A673 (cell line): ENCODE results near the gene USP25. TPM values are rescaled to one million over a fixed set of nuclear protein-coding genes. Genes with fewer than 3 reads are reported as not detected.

Experiments
- BruUV-seq: library from RNA; stranded (reverse); fragments of 400-500 nt; replicated peaks from 2 replicates; lab custom pipeline; 2021; lab: Mats Ljungman, UMichigan
- CTCF ChIA-PET: fragments of 300-600 bp; sonication (Branson Sonifier 250); formaldehyde crosslinking; loops from one replicate; lab custom pipeline; 2022; ENCODE audit warnings: antibody characterized with exemption; lab: Charles Lee
- POLR2A ChIA-PET: fragments of 300-600 bp; sonication (Branson Sonifier 250); formaldehyde crosslinking; loops from one replicate; lab custom pipeline; 2022; ENCODE audit warnings: antibody characterized with exemption; ENCODE audit not compliant: low non-redundant PET; lab: Charles Lee
- DNase-seq: peaks from one replicate; pipeline ENCODE4 v3.0.0-alpha.2; 2015; ENCODE audit warnings: low spot score
- H3K27ac ChIP-seq: fragments of 200-600 bp; sonication (generic); 2 replicates; pipeline ENCODE4 v1.5.1; 2016; ENCODE audit warnings: mixed run types, low read depth, mild to moderate bottlenecking, mixed read lengths, antibody characterized with exemption, low read length; ENCODE audit not compliant: poor library complexity, severe bottlenecking
- H3K27me3 ChIP-seq: fragments of 200-600 bp; sonication (generic); replicated peaks from 2 replicates; pipeline ENCODE4 v1.6.1; 2017; ENCODE audit warnings: mixed run types, low read depth, mild to moderate bottlenecking, mixed read lengths, antibody characterized with exemption, low read length; ENCODE audit not compliant: insufficient read depth, poor library complexity
- H3K36me3 ChIP-seq: fragments of 200-600 bp; sonication (generic); 2 replicates; pipeline ENCODE4 v1.6.1; 2016; ENCODE audit warnings: mixed run types, mild to moderate bottlenecking, mixed read lengths, antibody characterized with exemption, low read length; ENCODE audit not compliant: insufficient read depth, poor library complexity, severe bottlenecking
- H3K4me1 ChIP-seq: fragments of 200-600 bp; sonication (generic); 2 replicates; pipeline ENCODE4 v1.6.1; 2017; ENCODE audit warnings: mixed run types, mild to moderate bottlenecking, mixed read lengths, antibody characterized with exemption, low read length; ENCODE audit not compliant: insufficient read depth, poor library complexity, severe bottlenecking
- H3K4me3 ChIP-seq: fragments of 200-600 bp; sonication (generic); 2 replicates; pipeline ENCODE4 v1.5.1; 2016; ENCODE audit warnings: low read depth, mixed run types, mild to moderate bottlenecking, mixed read lengths, low read length; ENCODE audit not compliant: poor library complexity, severe bottlenecking
- H3K9me3 ChIP-seq: fragments of 200-600 bp; sonication (generic); 2 replicates; pipeline ENCODE4 v1.6.1; 2016; ENCODE audit warnings: mixed run types, low read depth, mild to moderate bottlenecking, mixed read lengths, antibody characterized with exemption, low read length; ENCODE audit not compliant: poor library complexity, severe bottlenecking
- EZH2 ChIP-seq: fragments of 200-600 bp; sonication (generic); IDR thresholded peaks from 2 replicates; pipeline ENCODE4 v1.6.1; 2017; ENCODE audit warnings: borderline replicate concordance, low read depth, mild to moderate bottlenecking, mixed read lengths, antibody characterized with exemption, low read length; ENCODE audit not compliant: poor library complexity, severe bottlenecking
- intact Hi-C: fragments of 100-400 bp; cut with micrococcal nuclease; formaldehyde crosslinking; loops from one replicate; pipeline ENCODE4 v1.10.0; 2022; ENCODE audit not compliant: unreplicated experiment
- total RNA-seq: library from RNA; stranded (reverse); gene quantifications from 2 replicates; pipeline ENCODE4 v1.2.3, GENCODE V29; 2021
- TF ChIP-seq, protein P1 (sequence below): fragments of 300-800, 200-600 bp; sonication (generic); conservative IDR thresholded peaks from 2 replicates; pipeline ENCODE4 v1.5.1; 2017; ENCODE audit warnings: low read depth, mild to moderate bottlenecking, antibody characterized with exemption, low read length, moderate library complexity, mixed read lengths

The USP25 gene
- total RNA-seq, 1 experiment from 2014 or later, result 27.5 TPM

DNA sequence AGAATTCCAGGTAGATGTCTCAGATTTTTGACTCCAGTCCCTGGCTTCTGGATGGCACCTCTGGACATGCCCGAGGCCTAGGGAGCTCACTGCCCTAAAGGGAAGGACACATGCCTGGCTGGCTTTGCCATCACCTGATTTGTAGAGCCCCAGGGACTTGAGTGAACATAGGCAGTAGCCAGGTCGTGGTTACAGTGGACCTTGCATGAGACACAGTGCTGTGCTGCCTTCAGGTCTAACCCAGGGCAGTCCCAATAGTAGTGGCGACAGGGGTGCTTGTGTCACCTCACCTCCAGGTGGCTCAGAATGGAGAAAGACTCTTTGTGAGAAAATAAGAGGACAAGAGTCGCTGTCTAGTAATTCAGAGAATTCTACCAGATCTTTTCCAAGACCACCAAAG is 166.7 kb downstream of the USP25 start:
- no peak for DNase-seq
- intact Hi-C loops, result no loop called here
- H3K27ac ChIP-seq, result no peak overlapping the region
- CTCF ChIA-PET, result no interaction called here
- peaks cover under 1% of the 10 kb centered on the region for H3K9me3 ChIP-seq
- H3K4me3 ChIP-seq, result no peak overlapping the region
- POLR2A ChIA-PET, result no interaction called here
- no peak for TF ChIP-seq EZH2
- TF ChIP-seq, protein P1, sequence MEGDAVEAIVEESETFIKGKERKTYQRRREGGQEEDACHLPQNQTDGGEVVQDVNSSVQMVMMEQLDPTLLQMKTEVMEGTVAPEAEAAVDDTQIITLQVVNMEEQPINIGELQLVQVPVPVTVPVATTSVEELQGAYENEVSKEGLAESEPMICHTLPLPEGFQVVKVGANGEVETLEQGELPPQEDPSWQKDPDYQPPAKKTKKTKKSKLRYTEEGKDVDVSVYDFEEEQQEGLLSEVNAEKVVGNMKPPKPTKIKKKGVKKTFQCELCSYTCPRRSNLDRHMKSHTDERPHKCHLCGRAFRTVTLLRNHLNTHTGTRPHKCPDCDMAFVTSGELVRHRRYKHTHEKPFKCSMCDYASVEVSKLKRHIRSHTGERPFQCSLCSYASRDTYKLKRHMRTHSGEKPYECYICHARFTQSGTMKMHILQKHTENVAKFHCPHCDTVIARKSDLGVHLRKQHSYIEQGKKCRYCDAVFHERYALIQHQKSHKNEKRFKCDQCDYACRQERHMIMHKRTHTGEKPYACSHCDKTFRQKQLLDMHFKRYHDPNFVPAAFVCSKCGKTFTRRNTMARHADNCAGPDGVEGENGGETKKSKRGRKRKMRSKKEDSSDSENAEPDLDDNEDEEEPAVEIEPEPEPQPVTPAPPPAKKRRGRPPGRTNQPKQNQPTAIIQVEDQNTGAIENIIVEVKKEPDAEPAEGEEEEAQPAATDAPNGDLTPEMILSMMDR, result no peak
- no peaks in the 10 kb centered on the region for H3K4me1 ChIP-seq
- no TSS peak for BruUV-seq
- no peaks in the 10 kb centered on the region for H3K27me3 ChIP-seq
- H3K36me3 ChIP-seq, result no peaks in the 10 kb centered on the region

DNA sequence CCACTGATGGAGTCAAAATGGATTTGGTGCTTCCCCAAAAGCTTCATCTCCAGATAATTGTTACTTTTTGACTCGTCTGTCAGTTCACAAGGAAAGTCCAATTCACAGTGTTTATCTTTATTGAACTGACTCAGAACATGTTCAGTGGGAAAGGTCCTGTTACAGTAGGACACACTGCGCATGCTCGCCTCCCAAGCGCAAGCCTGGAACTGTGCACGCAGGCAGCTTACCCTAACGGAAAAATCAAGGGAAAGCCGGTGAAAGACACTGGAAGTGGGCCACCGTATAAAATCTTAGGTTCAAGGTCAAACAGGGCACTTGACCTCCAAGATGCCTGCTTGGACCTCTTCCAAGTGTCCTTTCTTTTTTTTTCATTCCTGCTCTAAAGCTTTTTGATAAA is 174.6 kb downstream of the USP25 start:
- no peak overlapping the region for H3K4me3 ChIP-seq
- no TSS peak for BruUV-seq
- no peak for DNase-seq
- ChIA-PET CTCF (no interaction called here), POLR2A (no interaction called here)
- intact Hi-C loops, result no loop called here
- H3K9me3 ChIP-seq, result peaks cover 11% of the 10 kb centered on the region
- no peaks in the 10 kb centered on the region for H3K36me3 ChIP-seq
- H3K27me3 ChIP-seq, result no peaks in the 10 kb centered on the region
- no peak overlapping the region for H3K27ac ChIP-seq
- no peaks in the 10 kb centered on the region for H3K4me1 ChIP-seq
- TF ChIP-seq, protein P1, result no peak
- no peak for TF ChIP-seq EZH2

DNA sequence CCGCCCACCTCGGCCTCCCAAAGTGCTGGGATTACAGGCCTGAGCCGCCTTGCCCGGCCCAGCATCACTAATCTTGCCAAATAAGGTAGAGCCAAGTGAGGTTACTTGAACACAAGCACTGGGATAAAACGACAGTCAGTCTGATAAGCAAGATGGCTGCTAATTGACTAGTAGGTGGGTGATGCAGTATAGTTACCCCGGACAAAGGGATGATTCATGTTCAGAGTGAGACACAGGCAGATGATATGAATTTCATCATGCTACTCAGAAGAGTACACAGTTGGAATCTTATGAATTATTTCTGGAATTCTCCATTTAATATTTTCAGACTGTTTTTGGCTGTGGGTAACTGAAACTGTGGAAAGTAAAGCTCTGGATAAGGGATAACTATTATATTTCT is 178.4 kb downstream of the USP25 start:
- BruUV-seq, result no TSS peak
- CTCF ChIA-PET, result no interaction called here
- H3K27me3 ChIP-seq, result no peaks in the 10 kb centered on the region
- DNase-seq, result no peak
- no peaks in the 10 kb centered on the region for H3K4me1 ChIP-seq
- TF ChIP-seq EZH2, result no peak
- TF ChIP-seq, protein P1, result no peak
- no peak overlapping the region for H3K4me3 ChIP-seq
- POLR2A ChIA-PET, result no interaction called here
- H3K36me3 ChIP-seq, result no peaks in the 10 kb centered on the region
- intact Hi-C loops, result no loop called here
- no peak overlapping the region for H3K27ac ChIP-seq
- peaks cover 5% of the 10 kb centered on the region for H3K9me3 ChIP-seq
